Stomach (tissue), 4 donors: ENCODE measurements around the gene MRPL19.

ENCODE experiments used
- POLR2A ChIP-seq, 4 donors: fragments of 450-650 bp; IDR thresholded peaks; one replicate each; pipeline ENCODE4 v1.6.1; 2016; ENCODE audit warnings: antibody characterized with exemption in 4 of 4, control low read depth in 2 of 4, mild to moderate bottlenecking in 1 of 4, moderate library complexity in 1 of 4
- POLR2AphosphoS5 ChIP-seq, 3 donors: sonication (generic); formaldehyde crosslinking; IDR thresholded peaks; one replicate each; pipeline ENCODE4 v1.6.1; 2016; ENCODE audit warnings: antibody characterized with exemption in 3 of 3
- TF ChIP-seq, protein P1 (sequence below), 7 experiments: fragments of 450-650 bp in 4 of 7; fragments of 200-600 bp in 3 of 7; sonication (generic) in 3 of 7; IDR thresholded peaks; one replicate each; pipeline ENCODE4 v1.5.1; 2016 to 2019; ENCODE audit warnings: antibody characterized with exemption in 7 of 7, control low read depth in 2 of 7, mild to moderate bottlenecking in 1 of 7

GRCh38 chr2:75640621-75641121 is 5.9 kb upstream of the MRPL19 start:
- TF ChIP-seq, protein P1, sequence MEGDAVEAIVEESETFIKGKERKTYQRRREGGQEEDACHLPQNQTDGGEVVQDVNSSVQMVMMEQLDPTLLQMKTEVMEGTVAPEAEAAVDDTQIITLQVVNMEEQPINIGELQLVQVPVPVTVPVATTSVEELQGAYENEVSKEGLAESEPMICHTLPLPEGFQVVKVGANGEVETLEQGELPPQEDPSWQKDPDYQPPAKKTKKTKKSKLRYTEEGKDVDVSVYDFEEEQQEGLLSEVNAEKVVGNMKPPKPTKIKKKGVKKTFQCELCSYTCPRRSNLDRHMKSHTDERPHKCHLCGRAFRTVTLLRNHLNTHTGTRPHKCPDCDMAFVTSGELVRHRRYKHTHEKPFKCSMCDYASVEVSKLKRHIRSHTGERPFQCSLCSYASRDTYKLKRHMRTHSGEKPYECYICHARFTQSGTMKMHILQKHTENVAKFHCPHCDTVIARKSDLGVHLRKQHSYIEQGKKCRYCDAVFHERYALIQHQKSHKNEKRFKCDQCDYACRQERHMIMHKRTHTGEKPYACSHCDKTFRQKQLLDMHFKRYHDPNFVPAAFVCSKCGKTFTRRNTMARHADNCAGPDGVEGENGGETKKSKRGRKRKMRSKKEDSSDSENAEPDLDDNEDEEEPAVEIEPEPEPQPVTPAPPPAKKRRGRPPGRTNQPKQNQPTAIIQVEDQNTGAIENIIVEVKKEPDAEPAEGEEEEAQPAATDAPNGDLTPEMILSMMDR (IDR thresholded peaks at IDR 0.05) = peak in 5 of 7 experiments; percentile 75 to 95 (median 89)
- TF ChIP-seq POLR2AphosphoS5 (IDR thresholded peaks at IDR 0.05) (no peak), POLR2A (IDR thresholded peaks at IDR 0.05) (no peak)
